ENCODE measurements around the gene LARGE1. TPM values are rescaled to one million over a fixed set of nuclear protein-coding genes. Genes with fewer than 3 reads are reported as not detected.
"Not testable (repeated sequence)": the region's sequence is repeated elsewhere in the genome, so short reads cannot be mapped to it uniquely, and the experiment has no call there.

Gene LARGE1
- total RNA-seq, 1 donor from 2014 or later: 22.6 TPM

DNA sequence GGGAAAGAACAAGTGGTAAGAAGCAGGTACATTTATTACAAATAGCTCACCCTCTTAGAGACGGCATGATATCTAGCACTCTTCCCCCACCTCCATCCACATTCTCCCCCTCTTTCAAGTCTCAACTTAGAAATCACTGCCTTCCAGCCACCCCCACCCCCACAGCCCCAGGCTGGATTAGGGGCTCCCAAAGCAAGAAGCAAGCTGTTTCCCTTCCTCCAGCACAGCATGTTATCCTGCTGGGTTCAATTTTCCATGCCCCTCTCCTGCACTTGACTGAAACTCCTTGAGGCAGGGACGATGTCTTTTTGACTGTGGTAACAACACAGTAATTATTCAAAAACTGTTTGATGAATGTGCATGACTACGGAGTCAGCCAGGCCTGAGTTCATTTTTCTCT is 350.7 kb downstream of the LARGE1 start:
- no peak for DNase-seq (ENCODE audit: low read depth)

DNA sequence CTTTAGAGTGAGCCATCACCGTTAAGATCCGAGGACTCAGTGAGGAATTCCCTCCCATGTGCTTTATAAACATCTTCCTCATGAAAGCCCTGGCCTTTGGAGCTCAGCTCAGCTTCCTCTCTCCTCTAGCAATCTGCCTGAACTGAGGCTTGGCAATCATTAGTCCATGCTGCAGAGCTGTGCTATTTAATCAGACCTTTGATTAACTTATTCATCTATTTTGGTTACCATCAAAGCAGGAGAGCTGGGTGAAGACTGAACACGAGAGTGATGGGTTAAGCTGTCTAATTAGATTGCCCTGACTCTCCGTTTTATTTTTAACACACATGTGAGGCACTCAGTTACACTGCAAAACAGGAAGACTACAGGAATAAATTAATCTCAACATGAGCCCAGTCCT is 351.3 kb downstream of the LARGE1 start:
- DNase-seq (ENCODE audit: low read depth): no peak

DNA sequence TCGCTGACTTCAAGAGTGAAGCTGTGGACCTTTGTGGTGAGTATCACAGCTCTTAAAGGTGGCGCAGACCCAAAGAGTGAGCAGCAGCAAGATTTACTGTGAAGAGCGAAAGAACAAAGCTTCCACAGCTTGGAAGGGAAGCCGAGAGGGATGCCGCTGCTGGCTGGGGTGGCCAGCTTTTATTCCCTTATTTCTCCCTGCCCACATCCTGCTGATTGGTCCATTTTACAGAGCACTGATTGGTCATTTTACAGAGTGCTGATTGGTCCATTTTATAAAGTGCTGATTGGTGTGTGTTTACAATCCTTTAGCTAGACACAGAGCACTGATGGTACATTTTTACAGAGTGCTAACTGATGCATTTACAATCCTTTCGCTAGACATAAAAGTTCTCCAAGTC is 353.8 kb downstream of the LARGE1 start:
- not testable (repeated sequence) for DNase-seq (ENCODE audit: low read depth)

DNA sequence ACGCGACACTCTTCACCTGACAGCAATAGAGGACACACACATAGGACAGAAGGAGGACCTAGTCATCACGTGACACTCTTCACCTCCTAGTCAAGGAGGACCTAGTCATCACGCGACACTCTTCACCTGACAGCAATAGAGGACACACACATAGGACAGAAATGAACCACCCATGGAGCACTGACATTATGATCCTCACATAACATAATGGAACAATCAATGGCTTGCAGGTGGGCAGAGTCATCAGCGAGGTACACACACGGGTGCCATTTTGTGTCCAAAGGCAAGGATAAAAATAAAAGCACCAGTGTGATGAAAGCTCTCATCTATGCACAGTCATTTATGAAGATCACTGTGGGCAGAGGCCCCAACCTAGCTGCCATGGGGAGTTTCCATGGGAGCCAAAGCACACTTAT is 354.7 kb downstream of the LARGE1 start:
- no peak for DNase-seq (ENCODE audit: low read depth)

DNA sequence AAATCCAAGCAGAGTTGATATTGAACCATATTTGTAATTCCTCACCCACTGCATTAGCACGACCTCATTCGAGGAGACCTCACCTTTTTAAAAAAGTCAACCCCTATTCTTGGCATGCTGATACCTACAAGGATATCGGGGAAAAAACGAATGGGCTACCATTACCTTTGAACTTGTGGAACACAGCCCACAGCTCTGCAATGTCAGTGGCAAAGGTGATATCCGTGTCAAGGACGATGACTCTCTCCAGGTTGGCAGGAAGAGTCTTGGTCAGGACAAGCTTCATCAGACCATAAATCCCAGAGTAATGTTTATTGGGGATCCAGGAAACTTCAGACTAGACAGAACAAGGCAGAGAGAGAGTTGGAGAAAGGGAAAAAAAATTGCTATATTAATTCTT is 355.6 kb downstream of the LARGE1 start:
- DNase-seq (ENCODE audit: low read depth): no peak

DNA sequence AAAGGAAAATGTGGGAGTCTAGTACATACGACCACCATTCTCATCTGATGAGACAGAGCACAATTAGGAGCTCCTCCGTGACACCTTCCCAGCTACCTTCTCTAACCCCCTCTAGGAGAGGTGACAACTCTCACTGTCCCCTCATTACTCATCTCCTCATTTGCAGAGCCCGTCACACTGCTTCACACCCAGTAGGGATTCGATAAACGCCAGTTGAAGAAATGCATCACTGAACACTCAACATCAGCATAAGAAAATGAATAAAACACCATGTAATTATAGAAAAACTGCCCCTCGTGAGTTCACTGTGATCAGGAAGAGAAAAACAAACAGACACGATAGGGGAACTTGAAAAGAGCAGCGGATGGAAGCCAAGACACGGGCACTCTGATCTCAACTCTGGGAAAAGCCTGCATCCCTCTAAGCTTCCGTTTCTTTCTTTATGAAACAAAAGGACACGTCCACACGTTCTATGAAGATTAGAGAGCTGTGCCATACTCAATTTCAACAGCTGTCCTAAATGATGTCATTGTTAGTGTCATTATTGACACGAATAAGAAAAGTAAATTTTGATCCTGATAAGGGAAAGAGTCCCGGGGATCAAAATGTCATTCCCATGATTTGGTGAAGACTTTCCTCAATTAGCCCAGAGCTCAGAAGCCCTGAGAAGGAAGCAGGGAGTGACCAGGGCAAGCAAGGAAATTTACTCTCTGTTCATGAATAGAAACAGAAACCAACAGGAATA is 356.9 kb downstream of the LARGE1 start:
- no peak for DNase-seq (ENCODE audit: low read depth)

DNA sequence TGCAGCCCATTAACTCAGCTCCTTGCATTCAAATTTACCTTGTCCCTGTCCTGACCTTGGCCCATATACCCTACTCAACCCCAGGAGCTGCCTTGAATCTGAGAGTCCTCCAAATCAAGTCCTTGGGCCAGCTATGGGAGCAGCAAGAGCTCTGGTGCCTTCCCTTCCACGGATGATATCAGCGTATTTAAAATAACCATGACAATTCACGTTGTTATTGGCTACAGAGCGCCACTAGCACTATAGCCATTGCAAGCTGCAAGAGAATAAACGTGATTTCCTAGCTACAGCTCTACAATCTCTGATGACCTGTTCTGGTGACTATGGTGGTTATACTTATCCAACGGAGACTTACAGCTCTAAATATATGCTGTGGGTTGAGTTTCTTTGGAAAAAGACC is 357.8 kb downstream of the LARGE1 start:
- DNase-seq (ENCODE audit: low read depth): no peak

DNA sequence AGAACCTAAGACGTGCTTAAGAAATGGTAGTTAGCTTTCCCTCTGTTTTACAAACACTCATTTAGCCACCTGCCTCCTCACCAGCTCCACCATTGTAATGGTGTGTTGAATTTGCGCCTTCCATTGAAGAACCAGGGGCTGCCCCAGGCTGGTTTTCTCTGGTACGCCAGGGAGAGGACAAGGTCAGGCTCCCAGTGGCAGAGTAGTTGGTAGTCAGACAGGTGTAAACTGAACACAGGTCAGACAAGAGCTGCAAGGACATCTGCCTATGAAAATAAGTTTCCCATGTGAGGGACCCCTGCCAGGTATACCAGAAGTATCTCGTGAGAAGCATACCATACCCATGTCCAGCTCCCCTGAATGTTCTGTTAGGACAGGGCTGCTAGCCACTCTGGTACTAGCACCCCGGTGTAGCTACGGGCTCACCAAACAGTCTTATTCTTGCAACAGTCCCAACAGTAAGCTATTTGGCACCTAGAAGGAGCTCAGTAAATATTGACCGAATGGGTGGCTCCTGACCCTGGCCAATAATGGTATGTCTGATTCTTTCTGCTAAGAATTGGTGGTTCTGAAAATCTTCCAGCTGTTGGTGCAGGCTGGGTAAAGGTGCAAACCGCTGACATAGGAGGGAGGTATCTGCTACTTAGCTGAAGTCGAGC is 359.0 kb downstream of the LARGE1 start:
- DNase-seq (ENCODE audit: low read depth): no peak

DNA sequence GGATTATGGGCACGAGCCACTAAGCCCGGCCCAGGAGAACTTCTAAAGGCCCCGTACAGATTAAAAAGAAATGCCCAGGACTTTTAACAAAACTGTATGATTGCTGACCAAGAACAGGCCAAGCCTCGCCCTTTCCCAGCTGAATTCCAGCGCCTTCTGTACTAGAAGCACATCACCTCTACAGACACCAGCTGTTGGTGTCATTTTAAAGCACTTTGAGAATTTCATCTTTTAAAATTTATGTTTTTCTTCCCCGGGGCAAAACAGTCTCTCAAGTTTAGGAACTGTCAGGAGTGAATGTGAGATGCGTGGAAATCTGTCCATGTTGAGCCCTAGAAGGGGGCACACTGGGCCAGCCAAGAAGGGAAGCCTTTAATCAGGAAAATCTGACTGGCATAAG is 362.4 kb downstream of the LARGE1 start:
- no peak for DNase-seq (ENCODE audit: low read depth)

DNA sequence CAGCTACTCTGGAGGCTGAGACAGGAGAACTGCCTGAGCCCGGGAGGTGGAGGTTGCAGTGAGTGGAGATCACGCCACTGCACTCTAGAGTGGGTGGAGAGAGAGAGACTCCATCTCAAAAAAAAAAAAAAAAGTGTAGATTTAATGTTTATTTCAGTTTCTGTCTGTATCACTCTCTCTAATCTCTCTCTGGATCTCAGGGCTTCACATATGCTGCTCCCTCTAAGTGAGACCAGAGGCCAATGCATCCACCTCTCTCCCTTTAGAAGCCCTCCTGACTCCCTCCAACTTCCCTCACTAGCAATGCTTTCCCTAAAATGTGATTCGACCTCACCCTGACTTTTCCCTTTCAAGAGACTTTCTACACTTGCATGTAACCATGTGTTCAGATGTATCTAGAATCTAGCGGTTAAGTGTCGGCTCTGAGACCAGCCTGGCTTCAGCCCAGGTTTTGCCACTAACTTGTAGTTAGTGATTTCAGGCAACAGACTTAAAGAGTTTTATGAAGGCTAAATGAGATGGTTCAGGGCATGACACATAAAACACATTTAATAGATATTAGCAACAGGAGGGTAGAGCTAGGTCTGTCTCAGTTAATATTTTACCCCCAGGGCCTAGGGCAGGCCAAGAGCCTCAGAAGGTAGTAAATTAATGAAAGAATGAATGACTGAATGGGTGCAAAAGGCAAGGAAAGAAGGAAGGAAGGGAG is 364.3 kb downstream of the LARGE1 start:
- DNase-seq (ENCODE audit: low read depth): no peak

DNA sequence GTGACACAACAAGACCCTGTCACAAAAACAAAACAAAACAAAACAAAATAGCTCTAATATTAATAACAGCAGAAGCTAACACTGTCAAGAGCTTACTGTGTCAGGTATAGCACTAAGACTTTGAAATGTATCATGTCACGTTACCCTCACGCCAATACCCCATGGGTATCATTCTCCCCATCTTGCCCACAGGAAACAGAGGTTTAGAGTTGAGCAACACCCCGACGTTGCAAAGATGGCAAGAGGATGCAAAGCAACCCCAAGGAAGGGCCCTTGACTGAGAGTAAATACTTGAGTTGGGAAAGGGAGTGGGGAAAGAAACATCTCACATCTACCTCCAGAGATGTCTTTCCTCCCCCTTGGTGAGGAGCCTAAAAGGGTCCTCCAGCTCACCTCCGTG is 366.8 kb downstream of the LARGE1 start:
- DNase-seq (ENCODE audit: low read depth): no peak

DNA sequence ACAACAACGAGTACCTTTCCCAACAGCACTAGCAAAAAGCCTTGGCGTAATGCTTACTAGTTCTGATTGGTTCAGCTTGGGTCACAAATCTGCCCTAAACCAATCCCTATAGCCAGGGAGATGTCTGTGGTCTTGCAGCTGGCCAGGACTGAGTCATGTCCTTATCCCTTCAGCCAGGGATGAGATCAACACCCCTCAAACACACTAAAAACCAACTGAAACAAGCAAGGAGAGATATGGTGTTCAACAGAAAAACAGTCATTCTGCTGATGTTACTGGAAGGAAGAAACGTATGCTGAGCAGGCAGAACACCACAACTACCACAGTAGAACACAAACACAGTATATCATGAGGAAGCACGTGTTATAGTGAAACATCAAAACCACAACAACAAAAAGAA is 375.6 kb downstream of the LARGE1 start:
- DNase-seq (ENCODE audit: low read depth): peak; percentile 25

DNA sequence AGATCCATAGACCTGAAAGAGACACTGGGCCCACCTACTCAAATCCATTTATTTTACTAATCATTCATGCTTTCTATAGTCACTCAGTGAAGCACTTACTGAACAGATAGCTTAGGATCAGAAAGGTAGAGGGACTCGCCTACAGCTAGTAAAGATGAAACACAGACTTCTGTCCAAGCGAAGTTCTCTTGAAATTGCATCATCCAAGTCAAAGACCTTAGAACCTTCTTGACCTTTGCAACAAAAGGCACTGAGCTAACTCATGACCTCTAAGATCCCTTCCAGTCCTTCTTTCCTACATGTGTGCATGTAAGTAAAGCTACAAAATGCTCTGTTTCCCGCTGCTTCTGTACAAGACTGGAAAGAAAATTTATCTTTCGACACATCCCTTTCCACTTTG is 377.6 kb downstream of the LARGE1 start:
- DNase-seq (ENCODE audit: low read depth): no peak

DNA sequence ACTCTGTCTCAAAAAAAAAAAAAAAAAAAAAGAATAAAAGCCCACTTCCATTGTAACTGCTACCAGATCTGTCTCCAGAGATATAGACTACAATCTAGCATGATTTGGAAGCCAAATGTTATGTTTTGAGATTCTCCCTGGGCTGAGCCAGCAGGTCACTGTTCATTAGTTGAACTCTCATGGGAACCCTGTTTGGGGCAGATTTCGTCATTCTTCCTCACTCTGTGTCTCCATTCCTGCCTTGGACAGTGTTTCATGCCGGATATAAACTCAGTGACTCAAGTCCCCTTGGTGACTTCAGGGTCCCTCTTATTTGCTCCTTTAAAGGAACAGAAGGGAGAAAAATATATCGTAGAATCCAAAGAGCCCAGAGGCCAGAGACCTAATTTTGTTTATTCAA is 378.1 kb downstream of the LARGE1 start:
- DNase-seq (ENCODE audit: low read depth): no peak

DNA sequence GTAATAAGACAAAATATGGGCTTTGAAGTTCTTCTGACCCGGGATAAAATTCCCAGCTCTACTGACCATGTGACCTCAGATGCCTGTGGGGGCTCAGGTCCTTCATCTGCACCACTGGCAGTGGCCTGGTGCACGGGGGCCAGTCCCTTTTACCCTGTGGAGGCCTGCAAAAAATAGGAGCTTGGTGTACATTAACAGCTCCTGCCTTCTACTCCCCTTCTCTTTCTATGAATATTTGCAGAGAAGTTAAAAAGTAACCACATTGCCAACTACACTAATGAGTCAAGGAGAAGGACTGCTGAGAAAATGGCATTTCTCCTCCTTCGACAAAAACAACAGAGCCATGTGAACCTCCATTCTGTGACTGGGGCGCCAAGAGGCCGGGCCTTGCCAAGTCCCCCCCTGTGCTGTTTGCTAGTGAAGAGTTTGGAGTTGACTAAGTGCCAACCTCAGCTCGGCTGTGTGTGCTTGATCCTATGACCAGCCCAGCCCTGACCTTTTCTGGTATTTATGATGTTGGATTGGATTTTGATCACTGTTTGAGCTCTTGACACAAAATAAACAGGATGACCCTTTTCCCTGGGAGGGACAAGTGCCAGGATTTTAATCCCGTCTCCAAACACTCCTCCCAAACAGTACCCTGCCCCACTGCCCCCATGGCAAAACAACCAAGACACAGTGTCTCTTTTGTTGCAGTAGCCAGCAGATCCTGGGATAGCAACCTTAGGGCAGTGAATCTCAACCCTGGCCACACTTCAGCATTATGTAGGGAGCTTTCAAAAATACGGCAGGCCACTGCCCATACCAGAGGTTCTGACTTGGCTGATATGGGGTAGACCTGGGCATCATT is 380.1 kb downstream of the LARGE1 start:
- no peak for DNase-seq (ENCODE audit: low read depth)

DNA sequence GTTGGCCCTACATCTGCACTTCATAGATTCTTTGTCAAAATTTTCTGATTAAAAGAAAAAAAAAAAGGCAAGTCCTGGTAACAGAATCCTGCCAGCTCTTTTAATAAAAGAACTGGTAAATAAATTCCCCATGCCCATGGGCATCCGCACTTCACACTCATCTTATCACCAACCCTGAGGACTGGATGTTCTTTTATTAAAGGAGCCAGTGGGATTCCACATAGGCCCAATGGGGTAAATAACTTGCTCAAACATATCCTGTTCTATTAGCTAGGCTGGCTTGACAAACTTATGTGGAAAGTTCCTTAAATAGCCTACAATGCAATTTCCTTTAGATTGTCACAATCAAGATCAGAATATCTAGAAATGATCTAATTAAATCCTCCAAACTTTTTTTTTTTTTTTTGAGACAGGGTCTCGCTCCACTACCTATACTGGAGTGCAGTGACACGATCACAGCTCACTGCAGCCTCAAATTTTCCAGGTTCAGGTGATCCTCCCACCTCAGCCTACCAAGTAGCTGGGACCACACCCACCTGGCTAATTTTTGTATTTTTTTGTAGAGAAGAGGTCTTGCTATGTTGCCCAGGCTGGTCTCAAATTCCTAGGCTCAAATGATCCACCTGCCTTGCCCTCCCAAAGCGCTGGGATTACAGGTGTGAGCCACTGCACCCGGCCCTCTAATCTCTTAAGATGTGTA is 380.9 kb downstream of the LARGE1 start:
- no peak for DNase-seq (ENCODE audit: low read depth)

DNA sequence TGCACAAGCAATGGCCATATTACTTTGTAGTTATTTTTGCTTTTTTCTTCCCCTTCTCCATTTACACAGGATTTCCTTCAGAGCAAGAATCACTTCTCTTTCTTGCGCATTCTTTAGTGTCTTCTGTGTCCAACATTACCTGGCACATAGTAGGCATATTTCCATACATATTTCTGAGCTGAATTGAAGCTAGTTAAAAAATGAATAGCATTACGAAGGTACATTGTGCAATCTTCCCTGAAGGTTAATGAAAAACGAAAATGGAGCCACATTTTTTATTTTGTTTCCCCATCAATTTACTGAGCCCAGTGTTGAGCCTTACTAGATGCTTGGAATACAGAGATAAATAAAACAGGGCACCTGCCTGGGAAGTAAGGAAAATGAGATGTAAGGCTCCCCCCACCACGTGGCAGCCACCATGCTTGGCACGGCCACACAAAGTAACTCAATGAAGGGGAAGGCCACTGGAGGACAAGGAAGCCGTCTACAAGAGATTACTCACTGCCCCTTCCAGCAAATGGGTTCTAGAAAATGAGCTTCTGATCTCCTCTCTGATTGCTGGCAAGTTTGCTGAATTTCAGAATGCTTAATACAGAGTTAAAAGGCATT is 381.9 kb downstream of the LARGE1 start:
- no peak for DNase-seq (ENCODE audit: low read depth)

DNA sequence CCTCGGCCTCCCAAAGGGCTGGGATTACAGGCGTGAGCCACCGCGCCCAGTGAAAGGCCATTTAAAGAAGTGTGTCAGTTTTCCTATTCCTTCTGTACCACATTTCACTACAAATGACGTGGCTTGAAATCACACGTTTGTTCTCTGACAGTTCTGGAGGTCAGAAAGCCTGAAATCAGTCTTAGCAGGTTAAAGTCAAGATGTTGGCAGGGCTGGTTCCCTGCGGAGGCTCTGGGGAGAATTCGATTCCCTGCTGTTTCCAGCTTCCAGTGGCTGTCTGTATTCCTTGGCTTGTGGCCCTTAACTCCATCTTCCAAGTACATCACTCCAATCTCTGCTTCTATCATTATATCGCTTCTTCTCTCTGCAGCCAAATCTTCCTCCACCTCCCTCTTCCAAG is 383.2 kb downstream of the LARGE1 start:
- no peak for DNase-seq (ENCODE audit: low read depth)

DNA sequence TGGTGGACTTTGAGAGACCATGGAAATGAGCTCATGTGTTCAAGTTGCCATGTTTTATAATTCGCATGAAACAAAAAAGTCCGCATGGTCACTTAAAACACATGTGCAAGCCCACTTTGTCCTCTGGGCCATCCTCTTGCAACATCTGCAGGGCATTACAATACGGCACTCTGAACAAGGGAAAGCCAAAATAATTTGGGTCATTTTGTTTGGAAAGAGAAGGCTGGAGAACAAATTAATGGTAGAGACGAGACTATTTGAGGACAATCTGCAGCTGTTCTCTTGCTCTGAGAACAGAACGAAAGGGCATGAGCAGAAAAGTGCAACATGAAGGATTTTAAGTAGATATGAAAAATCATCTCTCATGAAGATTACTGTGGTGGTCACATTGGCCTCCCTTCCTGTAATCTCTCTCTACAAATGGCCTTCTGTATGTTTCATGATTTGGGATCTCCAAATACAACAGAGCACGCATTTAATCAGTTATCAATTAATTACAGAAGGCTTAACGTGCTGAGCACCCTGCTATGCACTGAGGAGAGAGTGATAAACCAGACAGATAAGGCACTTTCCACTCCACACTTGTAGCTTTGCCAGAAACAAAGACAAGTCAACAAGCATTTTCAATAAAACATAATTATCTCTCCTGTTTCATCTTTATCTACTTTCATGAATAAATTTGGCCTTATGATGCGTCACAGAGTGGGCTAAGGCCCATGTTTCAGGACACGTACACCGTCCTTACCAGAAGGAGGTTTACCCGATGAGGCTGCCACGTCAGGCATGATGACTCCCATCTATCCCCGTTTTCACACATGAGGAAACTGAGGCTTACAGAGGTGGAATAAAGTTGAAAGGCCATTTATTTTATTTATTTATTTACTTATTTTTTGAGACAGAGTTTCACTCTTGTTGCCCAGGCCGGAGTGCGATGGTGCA is 384.1 kb downstream of the LARGE1 start:
- DNase-seq (ENCODE audit: low read depth): no peak

Data from myocyte (in vitro differentiated cells).